GM12878 (cell line): ENCODE results near the gene RNU5B-1. TPM values are rescaled to one million over a fixed set of nuclear protein-coding genes. Genes with fewer than 3 reads are reported as not detected.

ENCODE experiments used
- ATAC-seq: fragments of 200-7000 bp; cut with Tn5 transposase; 3 replicates; pipeline ENCODE4 v1.9.1; 2020; ENCODE audit warnings: mild to moderate bottlenecking, moderate library complexity
- BruUV-seq: library from RNA; stranded (reverse); fragments of 400-500 nt; replicated peaks from 2 replicates; lab custom pipeline; 2021; lab: Mats Ljungman, UMichigan
- CTCF ChIA-PET: fragments of 300-600 bp; sonication (Branson Sonifier 250); formaldehyde crosslinking; extraction: SDS; loops from one replicate; lab custom pipeline; 2021; ENCODE audit warnings: inconsistent platforms; lab: Yijun Ruan, JAX
- POLR2A ChIA-PET: fragments of 350-600 bp; formaldehyde crosslinking; extraction: SDS; loops from one replicate; lab custom pipeline; 2021; ENCODE audit warnings: inconsistent platforms; lab: Charles Lee
- RAD21 ChIA-PET: fragments of 300-600 bp; sonication (Branson Sonifier 250); formaldehyde crosslinking; loops from one replicate; lab custom pipeline; 2023; ENCODE audit warnings: antibody characterized with exemption; ENCODE audit not compliant: unreplicated experiment; lab: Charles Lee
- SMC1A ChIA-PET: fragments of 300-600 bp; sonication (Branson Sonifier 250); formaldehyde crosslinking; loops from one replicate; lab custom pipeline; 2023; ENCODE audit not compliant: unreplicated experiment, uncharacterized antibody; lab: Charles Lee
- DNase-seq: peaks from one replicate; pipeline ENCODE4 v3.0.0-alpha.2; 2011; ENCODE audit warnings: low read depth, low spot score
- FAIRE-seq: peaks from 3 replicates; lab custom pipeline; 2011; peaks lifted over from hg19 to GRCh38; lab: Jason Lieb, UNC
- H2AFZ ChIP-seq: 2 replicates; pipeline ENCODE4 v1.6.0; 2011; ENCODE audit warnings: low read depth, low read length, control low read depth; ENCODE audit not compliant: control insufficient read depth
- H3K27ac ChIP-seq: 2 replicates; pipeline ENCODE4 v1.5.1; 2011; ENCODE audit warnings: control low read depth; ENCODE audit not compliant: control insufficient read depth, insufficient read depth
- H3K27me3 ChIP-seq, 2 experiments: replicated peaks in 1 of 2; 2 replicates each; pipeline versions ENCODE4 v1.6.0 to v1.6.1; 2011; ENCODE audit warnings: low read length in 1 of 2; ENCODE audit not compliant: control insufficient read depth in 2 of 2, insufficient read depth in 2 of 2
- H3K36me3 ChIP-seq, 2 experiments: 2 replicates each; pipeline ENCODE4 v1.5.1; 2011; ENCODE audit warnings: low read length in 1 of 2; ENCODE audit not compliant: control insufficient read depth in 2 of 2, insufficient read depth in 2 of 2
- H3K4me1 ChIP-seq: 2 replicates; pipeline ENCODE4 v1.6.1; 2011; ENCODE audit warnings: mild to moderate bottlenecking, low read length, moderate library complexity, mixed read lengths; ENCODE audit not compliant: control insufficient read depth, insufficient read depth
- H3K4me2 ChIP-seq: 2 replicates; pipeline ENCODE4 v1.6.0; 2011; ENCODE audit warnings: control low read depth; ENCODE audit not compliant: control insufficient read depth, insufficient read depth
- H3K4me3 ChIP-seq: fragments of 200-600 bp; sonication (generic); 2 replicates; pipeline ENCODE4 v1.5.1; 2016
- H3K79me2 ChIP-seq: 2 replicates; pipeline ENCODE4 v1.6.0; 2011; ENCODE audit warnings: low read length; ENCODE audit not compliant: control insufficient read depth, insufficient read depth
- H3K9ac ChIP-seq: 2 replicates; pipeline ENCODE4 v1.8.0; 2011; ENCODE audit warnings: low read length, control low read depth, mixed read lengths; ENCODE audit not compliant: control insufficient read depth, insufficient read depth
- H3K9me3 ChIP-seq: replicated peaks from 3 replicates; pipeline ENCODE4 v1.5.1; 2011; ENCODE audit warnings: mild to moderate bottlenecking, low read length; ENCODE audit not compliant: control insufficient read depth, insufficient read depth
- H4K20me1 ChIP-seq: 2 replicates; pipeline ENCODE4 v1.6.0; 2011; ENCODE audit not compliant: control insufficient read depth, insufficient read depth
- BCL11A ChIP-seq: IDR thresholded peaks from 2 replicates; pipeline ENCODE4 v1.6.1; 2011; ENCODE audit warnings: low read depth, low read length
- BHLHE40 ChIP-seq, 2 experiments: fragments of 450-650 bp in 1 of 2; IDR thresholded peaks; 2 replicates each; pipeline ENCODE4 v1.6.1; 2011 to 2017; ENCODE audit warnings: low read depth in 2 of 2, borderline replicate concordance in 1 of 2, improper control_type of control experiment in 1 of 2, low read length in 1 of 2, mild to moderate bottlenecking in 1 of 2
- BRCA1 ChIP-seq: IDR thresholded peaks from 2 replicates; pipeline ENCODE4 v1.6.1; 2011; ENCODE audit warnings: low read depth, low read length, improper control_type of control experiment
- CBFB ChIP-seq: IDR thresholded peaks from 2 replicates; pipeline ENCODE4 v1.6.1; 2016; ENCODE audit warnings: antibody characterized with exemption, low read depth
- HCFC1 ChIP-seq: fragments of 150-350 bp; IDR thresholded peaks from 2 replicates; pipeline ENCODE4 v1.6.1; 2014; ENCODE audit warnings: low read length
- NFXL1 ChIP-seq: fragments of 450-650 bp; IDR thresholded peaks from 2 replicates; pipeline ENCODE4 v1.6.1; 2017; ENCODE audit warnings: antibody characterized with exemption, mild to moderate bottlenecking, borderline replicate concordance
- NFYB ChIP-seq: IDR thresholded peaks from 2 replicates; pipeline ENCODE4 v1.6.1; 2011; ENCODE audit warnings: low read depth, mild to moderate bottlenecking, low read length, improper control_type of control experiment, moderate library complexity; ENCODE audit not compliant: insufficient read depth
- NRF1 ChIP-seq: conservative IDR thresholded peaks from 2 replicates; pipeline ENCODE4 v1.6.1; 2011; ENCODE audit warnings: mild to moderate bottlenecking, low read depth, low read length, improper control_type of control experiment
- RUNX3 ChIP-seq: IDR thresholded peaks from 2 replicates; pipeline ENCODE4 v1.6.1; 2012; ENCODE audit warnings: low read length, inconsistent platforms
- SUPT20H ChIP-seq: IDR thresholded peaks from 2 replicates; pipeline ENCODE4 v1.6.1; 2011; ENCODE audit warnings: low read depth, mild to moderate bottlenecking, low read length, moderate library complexity, borderline replicate concordance; ENCODE audit not compliant: control insufficient read depth
- TAF1 ChIP-seq: IDR thresholded peaks from 2 replicates; pipeline ENCODE4 v1.6.1; 2011; ENCODE audit warnings: mild to moderate bottlenecking, low read depth, low read length, borderline replicate concordance
- in situ Hi-C: fragments of 300-500 bp; cut with MboI; formaldehyde crosslinking; loops from 9 replicates; pipeline ENCODE4 v1.14.3; 2018; ENCODE audit warnings: mixed read lengths
- intact Hi-C: fragments of 100-400 bp; cut with micrococcal nuclease; formaldehyde crosslinking; loops from one replicate; pipeline ENCODE4 v1.14.2; 2022; ENCODE audit not compliant: unreplicated experiment
- polyA plus RNA-seq, 11 experiments: library from polyadenylated mRNA; depleted of rRNA in 4 of 11; unstranded in 6 of 11; stranded (reverse) in 5 of 11; fragments of >200 nt; fragmentation: Nextera tagmentation in 4 of 11; fragmentation: Illumina TruSeq in 1 of 11; extraction: Ambion mirVana in 4 of 11; extraction: Trizol in 1 of 11; gene quantifications; 1 replicate in 1 of 11; 2 replicates in 10 of 11; pipeline versions ENCODE4 v1.2.1 to v1.2.3, GENCODE V29; 2011 to 2016; ENCODE audit warnings: inconsistent platforms in 2 of 11, missing spikeins in 2 of 11, low read depth in 1 of 11
- total RNA-seq, 4 experiments: library from RNA; depleted of rRNA in 3 of 4; stranded (reverse); fragments of >200 nt in 3 of 4; fragmentation: Illumina TruSeq in 1 of 4; extraction: Trizol in 1 of 4; gene quantifications; 2 replicates each; pipeline versions ENCODE4 v1.2.1 to v1.2.3, GENCODE V29; 2013 to 2021
- TF ChIP-seq, protein P1 (sequence below): fragments of 150-350 bp; IDR thresholded peaks from 2 replicates; pipeline ENCODE4 v1.6.1; 2016; ENCODE audit warnings: low read depth, low read length

The RNU5B-1 gene
- total and polyA plus RNA-seq, 10 of the 15 experiments (the other 5 are each of a cell fraction or from before 2014, with no cell fraction given) = 19.1 TPM; not detected in 9

DNA sequence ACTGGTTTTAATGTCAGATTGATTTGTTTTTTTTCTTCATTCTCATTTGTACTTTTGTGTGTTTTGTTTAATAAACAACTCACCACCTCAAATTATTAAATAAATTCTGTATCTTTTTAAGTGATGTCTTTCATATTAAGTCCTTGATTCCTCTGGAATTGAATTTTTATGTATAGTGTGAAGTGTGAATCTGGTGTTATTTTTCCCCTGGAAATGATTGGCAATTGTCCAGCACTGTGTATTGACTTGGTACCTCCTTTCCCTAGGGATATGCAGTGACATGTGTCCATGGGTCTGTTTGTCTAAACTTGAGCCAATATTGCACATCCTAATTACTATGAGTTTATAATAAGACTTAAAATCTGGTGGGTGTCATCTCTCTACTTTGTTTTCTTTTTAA, 2.1 kb downstream of the RNU5B-1 start:
- intact Hi-C loops (no loop called here), in situ Hi-C loops (no loop called here)
- RAD21 ChIA-PET = no interaction called here
- Histone ChIP-seq H3K36me3 (no peaks in the 10 kb centered on the region), H3K4me3 (no peak overlapping the region), H3K4me1 (peaks cover 7% of the 10 kb centered on the region), H3K9me3 (no peaks in the 10 kb centered on the region; the same call in 2 of the 3 replicates), H3K27me3 (no peaks in the 10 kb centered on the region), H3K4me2 (no peak overlapping the region), H3K27ac (no peak overlapping the region), H3K79me2 (no peaks in the 10 kb centered on the region), H4K20me1 (no peaks in the 10 kb centered on the region), H3K9ac (no peak overlapping the region), H2AFZ (no peak overlapping the region)
- no peak for ATAC-seq
- CTCF ChIA-PET = interaction anchor here (0.6 to 1.1 kb wide), 3 partner anchors 94 to 227 kb away, joined by 3 to 5 read pairs (median 3); no protein-coding TSS in a partner anchor
- no peak for FAIRE-seq
- SMC1A ChIA-PET = interaction anchor here (2.0 kb wide), 1 partner anchor 79 kb away, joined by 8 read pairs; no protein-coding TSS in a partner anchor
- TF ChIP-seq, protein P1, sequence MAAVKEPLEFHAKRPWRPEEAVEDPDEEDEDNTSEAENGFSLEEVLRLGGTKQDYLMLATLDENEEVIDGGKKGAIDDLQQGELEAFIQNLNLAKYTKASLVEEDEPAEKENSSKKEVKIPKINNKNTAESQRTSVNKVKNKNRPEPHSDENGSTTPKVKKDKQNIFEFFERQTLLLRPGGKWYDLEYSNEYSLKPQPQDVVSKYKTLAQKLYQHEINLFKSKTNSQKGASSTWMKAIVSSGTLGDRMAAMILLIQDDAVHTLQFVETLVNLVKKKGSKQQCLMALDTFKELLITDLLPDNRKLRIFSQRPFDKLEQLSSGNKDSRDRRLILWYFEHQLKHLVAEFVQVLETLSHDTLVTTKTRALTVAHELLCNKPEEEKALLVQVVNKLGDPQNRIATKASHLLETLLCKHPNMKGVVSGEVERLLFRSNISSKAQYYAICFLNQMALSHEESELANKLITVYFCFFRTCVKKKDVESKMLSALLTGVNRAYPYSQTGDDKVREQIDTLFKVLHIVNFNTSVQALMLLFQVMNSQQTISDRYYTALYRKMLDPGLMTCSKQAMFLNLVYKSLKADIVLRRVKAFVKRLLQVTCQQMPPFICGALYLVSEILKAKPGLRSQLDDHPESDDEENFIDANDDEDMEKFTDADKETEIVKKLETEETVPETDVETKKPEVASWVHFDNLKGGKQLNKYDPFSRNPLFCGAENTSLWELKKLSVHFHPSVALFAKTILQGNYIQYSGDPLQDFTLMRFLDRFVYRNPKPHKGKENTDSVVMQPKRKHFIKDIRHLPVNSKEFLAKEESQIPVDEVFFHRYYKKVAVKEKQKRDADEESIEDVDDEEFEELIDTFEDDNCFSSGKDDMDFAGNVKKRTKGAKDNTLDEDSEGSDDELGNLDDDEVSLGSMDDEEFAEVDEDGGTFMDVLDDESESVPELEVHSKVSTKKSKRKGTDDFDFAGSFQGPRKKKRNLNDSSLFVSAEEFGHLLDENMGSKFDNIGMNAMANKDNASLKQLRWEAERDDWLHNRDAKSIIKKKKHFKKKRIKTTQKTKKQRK = no peak
- no peak for TF ChIP-seq BHLHE40 (IDR thresholded peaks at IDR 0.05; ENCODE audit: borderline replicate concordance in 1 of 2, low read depth in 2 of 2, low read length in 1 of 2)
- no peak for TF ChIP-seq NFXL1
- no peak for TF ChIP-seq TAF1
- TF ChIP-seq CBFB = no peak
- TF ChIP-seq RUNX3 = no peak
- no peak for TF ChIP-seq BCL11A
- no peak for TF ChIP-seq NFYB
- TF ChIP-seq SUPT20H = no peak
- no peak for TF ChIP-seq NRF1
- no peak for TF ChIP-seq HCFC1
- TF ChIP-seq BRCA1 = no peak
- no peak for DNase-seq
- BruUV-seq = no TSS peak
- POLR2A ChIA-PET = interaction anchor here (0.6 to 0.9 kb wide), 4 partner anchors 9 to 210 kb away, joined by 3 to 8 read pairs (median 4); no protein-coding TSS in a partner anchor
